OCI-LY7 (cell line): Measurements from ENCODE around the gene DPYD.

Experiments
- CTCF ChIP-seq: fragments of 200-600 bp; sonication (generic); conservative IDR thresholded peaks from 2 replicates; pipeline ENCODE4 v1.5.1; 2014; ENCODE audit warnings: mild to moderate bottlenecking, antibody characterized with exemption, low read length, moderate library complexity, mixed read lengths
- EZH2phosphoT487 ChIP-seq: fragments of 200-600 bp; sonication (generic); IDR thresholded peaks from 2 replicates; pipeline ENCODE4 v1.6.1; 2018; ENCODE audit warnings: low read depth, borderline replicate concordance, mild to moderate bottlenecking, mixed run types, antibody characterized with exemption, low read length, moderate library complexity, mixed read lengths

GRCh38 chr1:97911266-97912215 is 9.3 kb downstream of the DPYD start:
- TF ChIP-seq CTCF (no peak), EZH2phosphoT487 (no peak)
